ENCODE results near the gene SLC22A4.

Gene SLC22A4

GRCh38 chr5:132267166-132267739, 26.9 kb upstream of the SLC22A4 start:
- TF ChIP-seq TAF1 (IDR thresholded peaks at IDR 0.05; ENCODE audit: borderline replicate concordance, insufficient read depth, low read length): no peak
- TF ChIP-seq REST (IDR thresholded peaks at IDR 0.05; ENCODE audit: insufficient read depth in 1 of 2, low read depth in 2 of 2, low read length in 2 of 2): no peak
- no peak for TF ChIP-seq POLR2AphosphoS5 (IDR thresholded peaks at IDR 0.05; ENCODE audit: low read depth, low read length)
- TF ChIP-seq SIN3A (IDR thresholded peaks at IDR 0.05; ENCODE audit: borderline replicate concordance, insufficient read depth, low read length): no peak
- no peak for TF ChIP-seq FOXP2 (optimal IDR thresholded peaks at IDR 0.05; ENCODE audit: borderline replicate concordance, extremely low read depth, extremely low read length, insufficient read depth)

- TF ChIP-seq TAF1 (IDR thresholded peaks at IDR 0.05; ENCODE audit: borderline replicate concordance, insufficient read depth, low read length) (no peak), REST (IDR thresholded peaks at IDR 0.05; ENCODE audit: insufficient read depth in 1 of 2, low read depth in 2 of 2, low read length in 2 of 2) (no peak), SIN3A (IDR thresholded peaks at IDR 0.05; ENCODE audit: borderline replicate concordance, insufficient read depth, low read length) (no peak), FOXP2 (optimal IDR thresholded peaks at IDR 0.05; ENCODE audit: borderline replicate concordance, extremely low read depth, extremely low read length, insufficient read depth) (no peak), POLR2AphosphoS5 (IDR thresholded peaks at IDR 0.05; ENCODE audit: low read depth, low read length) (no peak)
These were observed 26.0 kb upstream of the SLC22A4 start for GRCh38 chr5:132267931-132268768.

GRCh38 chr5:132268769-132269551, 25.2 kb upstream of the SLC22A4 start:
- TF ChIP-seq FOXP2 (optimal IDR thresholded peaks at IDR 0.05; ENCODE audit: borderline replicate concordance, extremely low read depth, extremely low read length, insufficient read depth) (no peak), POLR2AphosphoS5 (IDR thresholded peaks at IDR 0.05; ENCODE audit: low read depth, low read length) (no peak), TAF1 (IDR thresholded peaks at IDR 0.05; ENCODE audit: borderline replicate concordance, insufficient read depth, low read length) (no peak), REST (IDR thresholded peaks at IDR 0.05; ENCODE audit: insufficient read depth in 1 of 2, low read depth in 2 of 2, low read length in 2 of 2) (no peak), SIN3A (IDR thresholded peaks at IDR 0.05; ENCODE audit: borderline replicate concordance, insufficient read depth, low read length) (no peak)

GRCh38 chr5:132269635-132270334, 24.4 kb upstream of the SLC22A4 start:
- TF ChIP-seq FOXP2 (optimal IDR thresholded peaks at IDR 0.05; ENCODE audit: borderline replicate concordance, extremely low read depth, extremely low read length, insufficient read depth) (no peak), TAF1 (IDR thresholded peaks at IDR 0.05; ENCODE audit: borderline replicate concordance, insufficient read depth, low read length) (no peak), REST (IDR thresholded peaks at IDR 0.05; ENCODE audit: insufficient read depth in 1 of 2, low read depth in 2 of 2, low read length in 2 of 2) (no peak)

All from PFSK-1 (cell line).